Measurements from ENCODE around the gene FJX1. TPM values are rescaled to one million over a fixed set of nuclear protein-coding genes. Genes with fewer than 3 reads are reported as not detected.

The FJX1 gene
- polyA plus RNA-seq (2011; rRNA removed) (4.8 and 5.6 TPM in 2 replicates), polyA minus RNA-seq (2011; rRNA and poly(A)+ RNA removed) (4.4 and 6.0 TPM in 2 replicates)

- DNase-seq (ENCODE audit: low read depth, low spot score), result peak; percentile 72
- ChIA-PET POLR2A (interaction anchor here (0.8 to 1.2 kb wide), 2 partner anchors 93 to 204 kb away, joined by 3 to 6 read pairs; partner anchors contain the start of gene PAMR1), CTCF (interaction anchor here (0.6 to 1.4 kb wide), 4 partner anchors 24 to 641 kb away, joined by 3 to 10 read pairs (median 4); no protein-coding TSS in a partner anchor)
- Histone ChIP-seq H3K27me3 (ENCODE audit: control insufficient read depth, insufficient read depth, low read length) (no peaks in the 10 kb centered on the region), H3K9me3 (ENCODE audit: control insufficient read depth, insufficient read depth, low read length) (no peaks in the 10 kb centered on the region), H3K27ac (ENCODE audit: low read depth, low read length) (peak within 1 kb of the TSS; percentile 80), H3K4me3 (ENCODE audit: low read depth, low read length) (peak within 1 kb of the TSS; percentile 78)
- TF ChIP-seq CTCF (IDR thresholded peaks at IDR 0.05; ENCODE audit: low read depth, low read length), result no peak
Measured at GRCh38 chr11:35617687-35618496, at the start of gene FJX1. TSS of gene FJX1 (plus strand) at chr11:35618460. CDS start at chr11:35618637, 177 bp downstream.

GRCh38 chr11:35571696-35572095, 46.6 kb upstream of the FJX1 start:
- POLR2A ChIA-PET, result no interaction called here
- no peak for TF ChIP-seq CTCF (IDR thresholded peaks at IDR 0.05; ENCODE audit: low read depth, low read length)
- H3K4me3 ChIP-seq (ENCODE audit: low read depth, low read length), result no peak overlapping the region
- CTCF ChIA-PET, result no interaction called here
- H3K9me3 ChIP-seq (ENCODE audit: control insufficient read depth, insufficient read depth, low read length), result peaks cover 6% of the 10 kb centered on the region; the same call in 1 of the 2 replicates
- no peaks in the 10 kb centered on the region for H3K27me3 ChIP-seq (ENCODE audit: control insufficient read depth, insufficient read depth, low read length)
- no peak overlapping the region for H3K27ac ChIP-seq (ENCODE audit: low read depth, low read length)
- no peak for DNase-seq (ENCODE audit: low read depth, low spot score)

GRCh38 chr11:35579557-35580396, 38.5 kb upstream of the FJX1 start:
- no peak for TF ChIP-seq CTCF (IDR thresholded peaks at IDR 0.05; ENCODE audit: low read depth, low read length)
- POLR2A ChIA-PET, result interaction anchor here (0.6 to 1.3 kb wide), 7 partner anchors 9 to 64 kb away, joined by 3 to 4 read pairs (median 3); partner anchors contain the start of gene PAMR1
- Histone ChIP-seq H3K27me3 (ENCODE audit: control insufficient read depth, insufficient read depth, low read length) (no peaks in the 10 kb centered on the region), H3K4me3 (ENCODE audit: low read depth, low read length) (no peak overlapping the region), H3K9me3 (ENCODE audit: control insufficient read depth, insufficient read depth, low read length) (peaks cover 6% of the 10 kb centered on the region; the same call in 1 of the 2 replicates), H3K27ac (ENCODE audit: low read depth, low read length) (peak overlapping the region; percentile 85)
- CTCF ChIA-PET, result no interaction called here
- peak; percentile 94 for DNase-seq (ENCODE audit: low read depth, low spot score)

- H3K9me3 ChIP-seq (ENCODE audit: control insufficient read depth, insufficient read depth, low read length), result peaks cover 4% of the 10 kb centered on the region; the same call in 1 of the 2 replicates
- no peak overlapping the region for H3K4me3 ChIP-seq (ENCODE audit: low read depth, low read length)
- no peaks in the 10 kb centered on the region for H3K27me3 ChIP-seq (ENCODE audit: control insufficient read depth, insufficient read depth, low read length)
- ChIA-PET CTCF (no interaction called here), POLR2A (interaction anchor here (0.8 kb wide), 1 partner anchor 65 kb away, joined by 4 read pairs; no protein-coding TSS in a partner anchor)
- TF ChIP-seq CTCF (IDR thresholded peaks at IDR 0.05; ENCODE audit: low read depth, low read length), result no peak
- no peak for DNase-seq (ENCODE audit: low read depth, low spot score)
- H3K27ac ChIP-seq (ENCODE audit: low read depth, low read length), result peak overlapping the region; percentile 85
Measured at GRCh38 chr11:35580397-35580781, 37.9 kb upstream of the FJX1 start.

Data from AG04450 (cell line).